Fibroblast of the aortic adventitia (primary cell): ENCODE data around the gene PTBP3. TPM values are rescaled to one million over a fixed set of nuclear protein-coding genes. Genes with fewer than 3 reads are reported as not detected.
A peak's percentile ranks its signal among the peaks of the same experiment; 100 is the strongest.

Experiments used
- DNase-seq: peaks from one replicate; pipeline ENCODE4 v3.0.0-alpha.2; 2010; ENCODE audit warnings: low read depth
- H3K4me3 ChIP-seq: 2 replicates; pipeline ENCODE4 v1.5.1; 2011; ENCODE audit warnings: low read depth, mild to moderate bottlenecking, control low read depth, low read length, moderate library complexity
- CTCF ChIP-seq: IDR thresholded peaks from 2 replicates; pipeline ENCODE4 v1.5.1; 2011; ENCODE audit warnings: mild to moderate bottlenecking, low read length, control low read depth, inconsistent platforms; ENCODE audit not compliant: insufficient read depth
- total RNA-seq: library from RNA; depleted of rRNA; stranded (reverse); fragments of >200 nt; gene quantifications from 2 replicates; pipeline ENCODE4 v1.2.3, GENCODE V29; 2012; ENCODE audit warnings: low replicate concordance

PTBP3 gene
- total RNA-seq, 1 donor: 32.4 TPM

GRCh38 chr9:112233769-112234168 lies 99.7 kb downstream of the PTBP3 start:
- TF ChIP-seq CTCF: no peak
- peak; percentile 82 for DNase-seq
- no peak overlapping the region for H3K4me3 ChIP-seq

- DNase-seq: no peak
- no peak overlapping the region for H3K4me3 ChIP-seq
- TF ChIP-seq CTCF: no peak
Measured at GRCh38 chr9:112232233-112232632, 101.2 kb downstream of the PTBP3 start.

- no peak overlapping the region for H3K4me3 ChIP-seq
- no peak for TF ChIP-seq CTCF
- DNase-seq: no peak
Measured at GRCh38 chr9:112226091-112226490, 107.3 kb downstream of the PTBP3 start.

- peak; percentile 55 for DNase-seq
- no peak for TF ChIP-seq CTCF
- no peak overlapping the region for H3K4me3 ChIP-seq
Measured at GRCh38 chr9:112224401-112225289, 108.8 kb downstream of the PTBP3 start.

GRCh38 chr9:112218908-112219307 lies 114.5 kb downstream of the PTBP3 start:
- DNase-seq: no peak
- no peak for TF ChIP-seq CTCF
- H3K4me3 ChIP-seq: no peak overlapping the region

- no peak for TF ChIP-seq CTCF
- no peak overlapping the region for H3K4me3 ChIP-seq
- DNase-seq: no peak
Measured at GRCh38 chr9:112212926-112213325, 120.5 kb downstream of the PTBP3 start.
